H1 (cell line): Measurements from ENCODE around the gene FAM241B. TPM values are rescaled to one million over a fixed set of nuclear protein-coding genes. Genes with fewer than 3 reads are reported as not detected.

Source experiments
- CTCF ChIA-PET: fragments of 300-600 bp; sonication (Branson Sonifier 250); formaldehyde crosslinking; loops from one replicate; lab custom pipeline; 2021; ENCODE audit not compliant: partially characterized antibody; lab: Charles Lee
- POLR2A ChIA-PET: fragments of 300-600 bp; sonication (Branson Sonifier 250); formaldehyde crosslinking; loops from one replicate; lab custom pipeline; 2021; ENCODE audit warnings: inconsistent platforms; ENCODE audit not compliant: partially characterized antibody; lab: Charles Lee
- DNase-seq, 2 experiments: peaks; one replicate each; pipeline versions ENCODE4 v3.0.0 to v3.0.0-alpha.2; 2010 to 2022; ENCODE audit warnings: low spot score in 2 of 2, low read depth in 1 of 2, mixed read lengths in 1 of 2
- FAIRE-seq: peaks from 2 replicates; lab custom pipeline; 2011; peaks lifted over from hg19 to GRCh38; lab: Jason Lieb, UNC
- H2AFZ ChIP-seq: 2 replicates; pipeline ENCODE4 v1.8.1; 2012; ENCODE audit warnings: low read length, inconsistent platforms
- H2AK5ac ChIP-seq: 2 replicates; pipeline ENCODE4 v1.6.1; 2013; ENCODE audit warnings: low read depth, low read length
- H2BK120ac ChIP-seq: replicated peaks from 2 replicates; pipeline ENCODE3; 2013; ENCODE audit warnings: low read depth, low read length, inconsistent platforms
- H2BK12ac ChIP-seq: 2 replicates; pipeline ENCODE4 v1.6.1; 2013; ENCODE audit warnings: low read depth, low read length
- H2BK15ac ChIP-seq: 2 replicates; pipeline ENCODE4 v1.6.1; 2013; ENCODE audit warnings: low read length
- H2BK20ac ChIP-seq: 2 replicates; pipeline ENCODE4 v1.6.1; 2013; ENCODE audit warnings: low read length
- H2BK5ac ChIP-seq: 2 replicates; pipeline ENCODE4 v1.6.1; 2013; ENCODE audit warnings: low read depth, low read length
- H3K14ac ChIP-seq: 2 replicates; pipeline ENCODE4 v1.6.1; 2013; ENCODE audit warnings: inconsistent platforms; ENCODE audit not compliant: insufficient read length
- H3K18ac ChIP-seq: 2 replicates; pipeline ENCODE4 v1.6.1; 2013; ENCODE audit warnings: low read length; ENCODE audit errors: extremely low read depth
- H3K23ac ChIP-seq: 2 replicates; pipeline ENCODE4 v1.6.1; 2013; ENCODE audit warnings: inconsistent platforms; ENCODE audit not compliant: insufficient read length
- H3K23me2 ChIP-seq: 2 replicates; pipeline ENCODE4 v1.6.1; 2013; ENCODE audit warnings: low read depth, low read length
- H3K27ac ChIP-seq: 2 replicates; pipeline ENCODE4 v1.6.1; 2011; ENCODE audit warnings: low read depth, low read length, inconsistent platforms
- H3K27me3 ChIP-seq, 4 experiments: replicated peaks in 1 of 4; 1 replicate in 1 of 4; 2 replicates in 3 of 4; pipeline versions ENCODE4 v1.6.1 to v1.8.1; 2011 to 2013; ENCODE audit warnings: low read length in 3 of 4, mild to moderate bottlenecking in 3 of 4, inconsistent platforms in 2 of 4, mixed read lengths in 2 of 4, moderate library complexity in 1 of 4; ENCODE audit not compliant: control insufficient read depth in 3 of 4, insufficient read depth in 3 of 4; ENCODE audit errors: extremely low read depth in 1 of 4
- H3K36me3 ChIP-seq, 4 experiments: 2 replicates each; pipeline versions ENCODE4 v1.6.1 to v1.8.1; 2011 to 2013; ENCODE audit warnings: mild to moderate bottlenecking in 4 of 4, low read length in 3 of 4, moderate library complexity in 2 of 4, control low read depth in 1 of 4, inconsistent platforms in 1 of 4; ENCODE audit not compliant: insufficient read depth in 4 of 4, control insufficient read depth in 2 of 4
- H3K4ac ChIP-seq: replicated peaks from 2 replicates; pipeline ENCODE3; 2013; ENCODE audit warnings: low read length, low read depth, mixed read lengths, inconsistent platforms; ENCODE audit not compliant: insufficient read length
- H3K4me1 ChIP-seq, 4 experiments: replicated peaks in 1 of 4; 1 replicate in 1 of 4; 2 replicates in 3 of 4; pipeline versions ENCODE4 v1.6.1 to v1.8.1; 2011 to 2013; ENCODE audit warnings: low read length in 3 of 4, inconsistent platforms in 2 of 4, mixed read lengths in 1 of 4; ENCODE audit not compliant: insufficient read depth in 4 of 4, control insufficient read depth in 3 of 4
- H3K4me2 ChIP-seq, 2 experiments: 2 replicates each; pipeline versions ENCODE4 v1.6.1 to v1.8.1; 2011 to 2013; ENCODE audit warnings: low read depth in 2 of 2, low read length in 2 of 2, control low read depth in 1 of 2, inconsistent platforms in 1 of 2, mild to moderate bottlenecking in 1 of 2; ENCODE audit not compliant: insufficient read depth in 1 of 2
- H3K4me3 ChIP-seq, 4 experiments: fragments of 200-600, 300-600 bp in 1 of 4; sonication (generic), shearing (Covaris generic), sonication (Bioruptor Twin) in 1 of 4; 2 replicates each; pipeline versions ENCODE4 v1.5.1 to v1.8.1; 2011 to 2016; ENCODE audit warnings: low read length in 4 of 4, low read depth in 3 of 4, control low read depth in 2 of 4, inconsistent platforms in 2 of 4, mild to moderate bottlenecking in 2 of 4, mixed read lengths in 1 of 4, moderate library complexity in 1 of 4; ENCODE audit not compliant: insufficient read depth in 2 of 4; ENCODE audit errors: extremely low read depth in 1 of 4
- H3K56ac ChIP-seq: replicated peaks from 2 replicates; pipeline ENCODE3; 2013; ENCODE audit warnings: low read depth, mild to moderate bottlenecking, mixed read lengths, low read length, inconsistent platforms; ENCODE audit not compliant: insufficient read length
- H3K79me1 ChIP-seq: 2 replicates; pipeline ENCODE4 v1.6.1; 2013; ENCODE audit warnings: low read depth, low read length, control low read depth
- H3K79me2 ChIP-seq, 2 experiments: 2 replicates each; pipeline versions ENCODE4 v1.6.1 to v1.8.1; 2012 to 2013; ENCODE audit warnings: low read length in 2 of 2, mild to moderate bottlenecking in 2 of 2, inconsistent platforms in 1 of 2; ENCODE audit not compliant: insufficient read depth in 2 of 2, control insufficient read depth in 1 of 2
- H3K9ac ChIP-seq, 4 experiments: replicated peaks in 1 of 4; 1 replicate in 1 of 4; 2 replicates in 3 of 4; pipeline versions ENCODE4 v1.6.1 to v1.8.1; 2011 to 2013; ENCODE audit warnings: low read depth in 3 of 4, low read length in 3 of 4, control low read depth in 2 of 4, mild to moderate bottlenecking in 2 of 4, moderate library complexity in 2 of 4, inconsistent platforms in 1 of 4; ENCODE audit errors: extremely low read depth in 1 of 4
- H3K9me3 ChIP-seq, 2 experiments: 2 replicates each; pipeline versions ENCODE4 v1.6.1 to v1.8.1; 2012 to 2013; ENCODE audit warnings: mild to moderate bottlenecking in 2 of 2, moderate library complexity in 2 of 2, control low read depth in 1 of 2, inconsistent platforms in 1 of 2, low read depth in 1 of 2, low read length in 1 of 2, mixed read lengths in 1 of 2; ENCODE audit not compliant: insufficient read depth in 2 of 2
- H4K20me1 ChIP-seq, 2 experiments: replicated peaks in 1 of 2; 2 replicates each; pipeline versions ENCODE3 to v1.8.1; 2011 to 2013; ENCODE audit warnings: inconsistent platforms in 2 of 2, low read length in 2 of 2, mild to moderate bottlenecking in 1 of 2; ENCODE audit not compliant: insufficient read depth in 2 of 2, control insufficient read depth in 1 of 2
- H4K5ac ChIP-seq: 2 replicates; pipeline ENCODE4 v1.6.1; 2013; ENCODE audit warnings: low read length, low read depth, mixed read lengths, inconsistent platforms; ENCODE audit not compliant: insufficient read length
- H4K8ac ChIP-seq: 2 replicates; pipeline ENCODE4 v1.8.0; 2013; ENCODE audit warnings: mild to moderate bottlenecking, moderate library complexity, low read length, inconsistent platforms; ENCODE audit not compliant: insufficient read depth; ENCODE audit errors: extremely low read depth
- H4K91ac ChIP-seq: replicated peaks from 2 replicates; pipeline ENCODE3; 2013; ENCODE audit warnings: low read length, mixed read lengths, inconsistent platforms; ENCODE audit not compliant: insufficient read length
- ATF2 ChIP-seq: IDR thresholded peaks from 2 replicates; pipeline ENCODE4 v1.6.1; 2012; ENCODE audit warnings: low read length, inconsistent platforms
- RAD21 ChIP-seq, 2 experiments: IDR thresholded peaks in 1 of 2; conservative IDR thresholded peaks in 1 of 2; 2 replicates each; pipeline ENCODE4 v1.6.1; 2011; ENCODE audit warnings: low read depth in 2 of 2, low read length in 2 of 2, improper control_type of control experiment in 1 of 2, inconsistent platforms in 1 of 2, mild to moderate bottlenecking in 1 of 2, moderate library complexity in 1 of 2
- SIRT6 ChIP-seq: IDR thresholded peaks from one replicate; pipeline ENCODE4 v1.7.1; 2012; ENCODE audit warnings: low read length, inconsistent platforms
- SP1 ChIP-seq: IDR thresholded peaks from 2 replicates; pipeline ENCODE4 v1.6.1; 2011; ENCODE audit warnings: low read depth, low read length
- TAF1 ChIP-seq: IDR thresholded peaks from 2 replicates; pipeline ENCODE4 v1.6.1; 2011; ENCODE audit warnings: mild to moderate bottlenecking, low read depth, low read length
- WGBS, 2 experiments: shearing (Covaris generic) in 1 of 2; methylation state at CpG; one replicate each; pipeline versions ENCODE4 v1.1.6 to v1.1.7; 2013 to 2015; ENCODE audit warnings: low lambda C conversion rate in 2 of 2, mixed read lengths in 2 of 2, inconsistent platforms in 1 of 2, low coverage in 1 of 2, missing lambda C conversion rate in 1 of 2; ENCODE audit not compliant: insufficient replicate concordance in 2 of 2, insufficient coverage in 1 of 2, insufficient read length in 1 of 2; ENCODE audit errors: extremely low coverage in 1 of 2, missing lambda C conversion rate in 1 of 2; 5-methylcytosine and 5-hydroxymethylcytosine counted together
- polyA plus RNA-seq, 7 experiments: library from polyadenylated mRNA; depleted of rRNA in 3 of 7; stranded (reverse) in 5 of 7; unstranded in 2 of 7; fragments of >200 nt in 5 of 7; fragments of 200-250 nt in 2 of 7; gene quantifications; 1 replicate in 5 of 7; 2 replicates in 1 of 7; 4 replicates in 1 of 7; pipeline versions ENCODE4 v1.2.1 to v1.2.3, GENCODE V29; 2011 to 2013; ENCODE audit warnings: missing spikeins in 2 of 7, mixed read lengths in 2 of 7
- total RNA-seq: library from RNA; stranded (reverse); fragmentation: NEBNext Ultra II Directional; extraction: Animal tissue kit (Norgen Biotek cat#: 25700); gene quantifications from 2 replicates; pipeline ENCODE4 v1.2.1, GENCODE V29; 2021

The FAM241B gene
- total and polyA plus RNA-seq, 2 of the 8 experiments (the other 6 are each of a cell fraction or from before 2014, with no cell fraction given) = 19.3 to 30.1 TPM

DNA sequence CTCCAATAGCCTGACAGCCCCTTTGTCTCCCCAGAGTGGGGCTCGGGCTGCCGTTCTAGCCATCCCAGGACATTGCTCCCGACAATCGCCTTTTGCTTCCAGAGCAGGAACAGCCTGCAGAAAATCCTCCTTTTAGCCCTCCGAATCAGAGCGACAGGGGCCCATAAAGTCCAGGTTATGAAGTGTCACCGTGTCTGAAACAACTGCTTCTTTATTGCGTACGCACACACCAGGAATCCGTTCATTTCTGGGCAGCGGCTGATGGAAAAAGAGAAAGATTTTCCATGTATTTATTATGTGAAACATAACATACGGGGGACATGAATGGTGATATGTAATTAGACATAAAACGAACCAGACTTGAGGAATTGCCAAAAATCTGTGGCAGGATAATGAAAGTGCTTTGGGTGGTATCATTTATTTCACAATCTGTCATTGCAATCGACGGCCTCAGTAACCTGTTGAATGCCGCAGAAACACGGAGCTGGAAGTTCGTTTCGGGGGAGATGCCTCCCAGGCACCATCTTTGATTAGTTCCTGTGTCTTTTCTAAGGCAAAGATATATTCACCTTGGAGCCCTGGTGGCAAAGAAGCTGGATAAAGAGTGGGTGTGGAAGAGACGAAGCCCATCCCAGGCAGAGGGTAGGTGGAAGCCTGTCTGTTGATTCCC is 48.1 kb downstream of the FAM241B start:
- no peak overlapping the region for H3K23ac ChIP-seq
- H3K4ac ChIP-seq = no peak overlapping the region
- no peak overlapping the region for H3K4me2 ChIP-seq
- DNase-seq (no peak), FAIRE-seq (no peak)
- H2BK20ac ChIP-seq = no peak overlapping the region
- H3K23me2 ChIP-seq = peaks cover 4% of the 10 kb centered on the region; the same call in 1 of the 2 replicates
- H3K14ac ChIP-seq = no peak overlapping the region
- no peak overlapping the region for H2BK120ac ChIP-seq
- ChIA-PET CTCF (interaction anchor here (1.1 to 59.4 kb wide), 4 partner anchors 10 to 38 kb away, joined by 5 to 1374 read pairs (median 8); no protein-coding TSS in a partner anchor), POLR2A (no interaction called here)
- no peak overlapping the region for H2BK5ac ChIP-seq
- no peak overlapping the region for H3K4me3 ChIP-seq
- TF ChIP-seq TAF1 (no peak), ATF2 (no peak), SP1 (no peak), SIRT6 (no peak), RAD21 (IDR thresholded peaks at IDR 0.05 in 1 of 2, conservative IDR thresholded peaks at IDR 0.05 in 1 of 2; ENCODE audit: low read depth in 2 of 2, low read length in 2 of 2) (no peak)
- no peak overlapping the region for H2BK12ac ChIP-seq
- H3K27me3 ChIP-seq = no peaks in the 10 kb centered on the region
- H3K27ac ChIP-seq = no peak overlapping the region
- H3K56ac ChIP-seq = no peak overlapping the region
- no peaks in the 10 kb centered on the region for H3K79me2 ChIP-seq
- no peak overlapping the region for H4K5ac ChIP-seq
- H3K9ac ChIP-seq = no peak overlapping the region
- no peak overlapping the region for H2AFZ ChIP-seq
- H3K36me3 ChIP-seq = no peaks in the 10 kb centered on the region
- H3K79me1 ChIP-seq = no peaks in the 10 kb centered on the region
- no peak overlapping the region for H3K18ac ChIP-seq
- no peak overlapping the region for H4K8ac ChIP-seq
- H2AK5ac ChIP-seq = no peak overlapping the region
- peaks cover 0 to 4% (median 0%) of the 10 kb centered on the region in 4 experiments; a peak in 1 of 7 replicates for H3K4me1 ChIP-seq
- H4K91ac ChIP-seq = no peak overlapping the region
- WGBS, 2 experiments = 83% methylated on average over 20 of the region's 20 CpGs; no CpG with 5 or more reads in 1 of the 2 experiments
- no peaks in the 10 kb centered on the region for H3K9me3 ChIP-seq
- H4K20me1 ChIP-seq = peaks cover 0 to 1% of the 10 kb centered on the region in 2 experiments
- 0 out of 2 replicates have a peak overlapping the region, but pooled peaks have one; percentile 33 for H2BK15ac ChIP-seq
